BLaER1 treated with 17β-estradiol and CSF1 and Interleukin-3, amounts not matched to agents 10 nM and 100 nM (cell line): ENCODE results near the gene XPC.
"Not testable (repeated sequence)": the region's sequence is repeated elsewhere in the genome, so short reads cannot be mapped to it uniquely, and the experiment has no call there.

Source experiments
- H3K27ac ChIP-seq, 11 experiments: shearing (Covaris generic); formaldehyde crosslinking; 2 replicates each; pipeline ENCODE4 v1.8.1; 2022
- H3K27me3 ChIP-seq, 11 experiments: shearing (Covaris generic); formaldehyde crosslinking; 2 replicates each; pipeline ENCODE4 v1.8.1; 2022
- H3K36me3 ChIP-seq, 11 experiments: shearing (Covaris generic); formaldehyde crosslinking; 2 replicates each; pipeline ENCODE4 v1.8.1; 2022
- H3K4me1 ChIP-seq, 10 experiments: shearing (Covaris generic); formaldehyde crosslinking; 2 replicates each; pipeline ENCODE4 v1.8.1; 2022
- H3K4me2 ChIP-seq, 11 experiments: shearing (Covaris generic); formaldehyde crosslinking; 2 replicates each; pipeline ENCODE4 v1.8.1; 2022
- H3K4me3 ChIP-seq, 10 experiments: shearing (Covaris generic); formaldehyde crosslinking; 2 replicates each; pipeline ENCODE4 v1.8.1; 2022
- H3K9ac ChIP-seq, 11 experiments: shearing (Covaris generic); formaldehyde crosslinking; 2 replicates each; pipeline ENCODE4 v1.8.1; 2022
- H3K9me3 ChIP-seq, 11 experiments: shearing (Covaris generic); formaldehyde crosslinking; replicated peaks in 1 of 11; 2 replicates each; pipeline ENCODE4 v1.8.1; 2022
- H4K20me1 ChIP-seq, 11 experiments: shearing (Covaris generic); formaldehyde crosslinking; 2 replicates each; pipeline ENCODE4 v1.8.1; 2022
- Cebpa-rat ChIP-seq, 11 experiments: shearing (Covaris generic); IDR thresholded peaks; 2 replicates each; pipeline ENCODE4 v1.8.1; 2022

The XPC gene

DNA sequence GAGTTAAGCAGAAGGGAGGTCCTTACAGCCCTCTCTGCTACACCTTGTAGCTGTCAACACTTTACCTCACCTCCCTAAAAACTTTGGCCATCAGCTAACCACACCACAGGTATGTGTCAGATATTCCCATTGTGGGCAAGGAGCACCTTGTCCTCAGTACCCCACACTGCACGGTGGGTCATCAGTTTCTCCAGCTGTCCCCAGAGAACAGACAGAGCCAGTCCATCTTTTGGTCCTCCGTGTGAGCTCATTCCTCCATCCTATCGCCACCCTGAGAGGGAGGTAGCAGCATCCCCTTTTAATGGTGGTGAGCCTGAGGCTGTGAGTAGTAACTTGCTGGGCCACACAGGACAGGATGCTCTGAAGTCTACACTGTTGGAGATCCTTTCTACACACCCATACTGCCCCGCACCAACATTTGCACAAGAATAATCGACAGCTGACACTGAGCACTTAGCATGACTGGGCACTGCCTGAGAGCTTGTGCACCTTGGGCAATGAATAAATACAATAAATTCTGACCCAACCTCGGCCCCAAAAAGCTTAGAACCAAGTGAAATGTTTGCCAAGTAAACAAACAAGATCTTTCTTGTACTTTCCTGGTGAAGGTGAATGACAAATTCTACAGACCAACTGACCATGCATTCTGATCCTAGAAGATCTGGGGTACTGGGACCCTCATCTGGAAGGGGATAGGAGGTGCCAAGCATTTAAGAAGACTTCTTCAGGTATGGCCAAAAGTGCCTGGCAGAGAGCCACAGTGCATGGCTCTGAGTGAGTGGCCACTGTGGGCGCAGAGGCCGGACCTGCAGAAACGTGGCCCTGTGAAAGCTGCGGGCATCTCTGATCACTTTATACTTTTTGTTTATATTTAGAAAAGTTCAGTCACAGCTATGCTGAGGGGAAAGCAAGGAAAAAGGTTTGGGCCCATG is 60.7 kb downstream of the XPC start:
- Histone ChIP-seq H3K9ac (peak overlapping the region in 3 of 11 experiments; percentile 0 to 23 (median 6); a peak in 1 of 22 replicates), H3K27me3 (no peaks in the 10 kb centered on the region), H3K36me3 (peaks cover 67 to 100% (median 89%) of the 10 kb centered on the region in 11 experiments), H3K9me3 (no peaks in the 10 kb centered on the region), H3K27ac (no peak overlapping the region), H3K4me1 (peaks cover under 1 to 27% (median 6%) of the 10 kb centered on the region in 10 experiments; a peak in 18 of 20 replicates), H3K4me3 (no peak overlapping the region), H4K20me1 (peaks cover 0 to 41% (median 26%) of the 10 kb centered on the region in 11 experiments; a peak in 10 of 22 replicates), H3K4me2 (no peak overlapping the region)
- no peak for TF ChIP-seq Cebpa-rat (IDR thresholded peaks at IDR 0.05)

DNA sequence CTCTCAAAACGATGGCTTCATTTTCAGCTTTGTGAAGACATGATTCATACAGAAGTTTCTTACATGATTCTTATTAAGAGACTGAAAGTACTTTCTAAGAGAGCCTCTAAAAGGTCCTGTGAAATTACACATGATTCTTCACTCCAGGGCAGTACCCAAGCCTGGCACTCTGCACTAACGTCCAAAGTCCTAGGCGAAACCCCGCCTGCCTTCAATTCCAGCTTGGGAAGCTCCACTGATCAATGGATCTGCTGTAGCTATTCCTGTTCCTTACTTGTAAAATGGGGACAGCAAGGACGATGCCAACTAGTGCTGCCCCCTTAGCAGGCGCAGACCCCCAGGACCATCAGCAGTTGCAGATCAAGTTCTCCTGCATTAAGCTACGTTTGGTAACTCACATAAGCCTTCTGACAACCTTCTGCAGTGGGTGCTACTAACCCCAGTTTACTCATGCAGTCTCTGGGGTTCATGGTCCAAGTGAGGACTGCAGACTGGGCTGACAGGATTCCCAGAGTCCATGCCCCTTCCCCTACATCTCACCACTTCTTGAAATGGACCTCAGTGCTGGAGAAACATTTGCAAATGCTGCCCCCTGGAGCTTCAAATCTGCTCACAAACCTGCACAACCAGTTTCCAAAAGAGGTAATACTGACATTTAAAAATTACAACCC is 64.3 kb downstream of the XPC start:
- H3K9me3 ChIP-seq, result no peaks in the 10 kb centered on the region
- no peak overlapping the region for H3K4me2 ChIP-seq
- H3K36me3 ChIP-seq, result peaks cover 64 to 94% (median 86%) of the 10 kb centered on the region in 11 experiments
- no peak for TF ChIP-seq Cebpa-rat (IDR thresholded peaks at IDR 0.05)
- no peak overlapping the region for H3K27ac ChIP-seq
- H3K9ac ChIP-seq, result no peak overlapping the region
- H3K27me3 ChIP-seq, result no peaks in the 10 kb centered on the region
- H3K4me1 ChIP-seq, result peaks cover 0 to 9% (median 0%) of the 10 kb centered on the region in 10 experiments; a peak in 9 of 20 replicates
- H3K4me3 ChIP-seq, result no peak overlapping the region
- H4K20me1 ChIP-seq, result peaks cover 0 to 35% (median 18%) of the 10 kb centered on the region in 11 experiments; a peak in 10 of 22 replicates

DNA sequence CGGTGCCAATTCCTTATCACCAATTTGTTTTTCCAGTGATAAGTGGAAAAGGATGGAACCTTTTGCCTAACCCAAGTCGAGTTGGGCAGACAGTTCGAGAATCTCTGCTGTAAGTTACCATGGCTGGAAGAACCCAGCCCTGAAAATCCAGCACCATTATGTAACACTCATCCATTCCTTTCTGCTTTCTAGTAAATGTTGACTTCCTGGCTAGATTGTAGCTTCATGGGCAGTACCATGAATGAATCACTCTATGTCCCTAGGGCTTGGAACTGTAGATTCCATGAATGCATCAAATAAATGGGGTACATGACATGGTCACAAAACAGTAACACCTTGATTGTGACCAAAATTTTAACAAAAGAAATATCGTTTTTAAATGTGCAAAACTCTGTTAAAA is 67.7 kb downstream of the XPC start:
- Histone ChIP-seq H3K4me1 (no peaks in the 10 kb centered on the region), H3K27ac (no peak overlapping the region), H3K9me3 (no peaks in the 10 kb centered on the region), H3K9ac (no peak overlapping the region), H3K36me3 (peaks cover 51 to 61% (median 57%) of the 10 kb centered on the region in 11 experiments), H3K4me2 (no peak overlapping the region), H3K4me3 (no peak overlapping the region), H4K20me1 (peaks cover 0 to 12% (median 0%) of the 10 kb centered on the region in 11 experiments; a peak in 4 of 22 replicates), H3K27me3 (no peaks in the 10 kb centered on the region)
- no peak for TF ChIP-seq Cebpa-rat (IDR thresholded peaks at IDR 0.05)

DNA sequence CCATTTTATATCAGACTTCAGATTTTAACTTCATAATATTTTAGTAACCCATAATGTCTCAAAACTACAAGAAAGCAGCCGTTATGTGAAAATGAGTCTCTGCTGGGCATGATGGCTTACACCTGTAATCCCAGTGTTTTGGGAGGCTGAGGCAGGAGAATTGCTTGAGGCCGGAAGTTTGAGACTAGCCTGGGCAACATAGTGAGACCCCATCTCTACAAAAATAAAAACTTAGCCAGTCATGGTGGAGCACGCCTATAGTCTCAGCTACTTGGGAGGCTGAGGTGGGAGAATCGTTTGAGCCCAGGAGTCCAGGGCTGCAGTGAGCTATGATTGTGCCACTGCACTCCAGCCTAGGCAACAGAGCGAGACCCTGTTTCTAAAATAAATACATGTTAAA is 68.6 kb downstream of the XPC start:
- not testable (repeated sequence) for H3K27me3 ChIP-seq, H3K4me2 ChIP-seq, H3K9ac ChIP-seq, H3K27ac ChIP-seq, H3K4me3 ChIP-seq, H3K9me3 ChIP-seq, H3K4me1 ChIP-seq
- Histone ChIP-seq H4K20me1 (peaks cover 0 to 12% (median 0%) of the 10 kb centered on the region in 11 experiments; a peak in 3 of 22 replicates), H3K36me3 (peaks cover 42 to 52% (median 48%) of the 10 kb centered on the region in 11 experiments)

DNA sequence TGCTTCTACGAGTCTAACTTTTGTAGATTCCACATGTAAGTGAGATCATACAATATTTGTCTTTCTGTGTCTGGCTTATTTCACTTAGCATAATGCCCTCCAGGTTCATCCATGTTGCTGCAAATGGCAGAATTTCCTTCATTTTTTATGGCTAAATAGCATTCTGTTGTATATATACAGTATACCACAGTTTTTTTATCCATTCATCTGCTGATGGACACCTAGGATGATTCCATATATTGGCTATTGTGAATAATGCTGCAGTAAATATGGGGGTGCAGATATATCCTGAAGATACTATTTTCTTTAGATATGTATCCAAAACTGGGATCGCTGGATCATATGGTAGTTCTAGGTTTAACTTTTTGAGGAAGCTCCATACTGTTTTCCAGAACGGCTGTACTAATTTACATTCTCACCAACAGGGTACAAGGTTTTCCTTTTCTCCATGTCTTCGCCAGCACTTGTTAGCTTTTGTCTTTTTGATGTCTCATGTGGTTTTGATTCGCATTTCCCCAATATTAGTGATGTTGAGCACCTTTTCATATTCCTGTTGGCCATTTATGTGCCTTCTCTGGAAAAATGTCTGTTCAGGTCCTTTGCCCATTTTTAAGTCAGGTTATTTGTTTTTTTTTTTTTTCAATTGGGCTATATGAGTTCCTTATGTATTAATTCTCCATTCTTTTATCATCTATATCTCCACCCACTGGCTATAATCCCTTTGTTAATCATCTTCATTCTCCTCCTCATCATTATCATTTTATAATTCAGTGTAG is 80.6 kb downstream of the XPC start:
- Histone ChIP-seq H3K36me3 (no peaks in the 10 kb centered on the region), H3K4me1 (no peaks in the 10 kb centered on the region), H3K9me3 (peaks cover 0 to 17% (median 13%) of the 10 kb centered on the region in 11 experiments; a peak in 19 of 22 replicates), H3K4me2 (no peak overlapping the region), H4K20me1 (no peaks in the 10 kb centered on the region), H3K9ac (no peak overlapping the region), H3K4me3 (no peak overlapping the region), H3K27ac (no peak overlapping the region), H3K27me3 (no peaks in the 10 kb centered on the region)
- no peak for TF ChIP-seq Cebpa-rat (IDR thresholded peaks at IDR 0.05)

DNA sequence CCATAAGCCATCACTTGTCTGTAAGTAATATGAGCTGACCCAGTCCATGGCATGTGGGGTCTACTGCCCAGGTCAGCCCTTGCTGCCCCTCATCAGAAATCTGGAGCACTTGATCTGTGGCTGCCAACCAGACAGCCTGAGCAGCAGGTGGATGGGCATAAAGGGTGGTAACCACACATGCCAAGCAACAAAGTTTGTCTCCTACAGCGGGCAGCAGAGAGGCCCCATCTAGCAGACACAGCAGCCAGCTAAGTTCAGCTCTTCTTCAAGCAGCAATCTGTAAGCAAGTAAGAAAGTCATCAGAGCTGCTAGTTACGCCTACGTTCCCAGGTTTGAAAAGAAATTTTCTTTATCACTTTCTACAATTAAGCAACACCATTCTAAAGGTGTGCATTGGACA is 81.7 kb downstream of the XPC start:
- Histone ChIP-seq H4K20me1 (no peaks in the 10 kb centered on the region), H3K9ac (no peak overlapping the region), H3K27me3 (no peaks in the 10 kb centered on the region), H3K27ac (no peak overlapping the region), H3K4me3 (no peak overlapping the region), H3K36me3 (no peaks in the 10 kb centered on the region), H3K4me2 (no peak overlapping the region), H3K9me3 (peaks cover 0 to 17% (median 13%) of the 10 kb centered on the region in 11 experiments; a peak in 19 of 22 replicates), H3K4me1 (no peaks in the 10 kb centered on the region)
- no peak for TF ChIP-seq Cebpa-rat (IDR thresholded peaks at IDR 0.05)
